ENCODE results near the gene THAP5. TPM values are rescaled to one million over a fixed set of nuclear protein-coding genes. Genes with fewer than 3 reads are reported as not detected.

THAP5 gene
- total and polyA plus RNA-seq, 4 donors: 11.3 to 29.9 (median 15.5) TPM

DNA sequence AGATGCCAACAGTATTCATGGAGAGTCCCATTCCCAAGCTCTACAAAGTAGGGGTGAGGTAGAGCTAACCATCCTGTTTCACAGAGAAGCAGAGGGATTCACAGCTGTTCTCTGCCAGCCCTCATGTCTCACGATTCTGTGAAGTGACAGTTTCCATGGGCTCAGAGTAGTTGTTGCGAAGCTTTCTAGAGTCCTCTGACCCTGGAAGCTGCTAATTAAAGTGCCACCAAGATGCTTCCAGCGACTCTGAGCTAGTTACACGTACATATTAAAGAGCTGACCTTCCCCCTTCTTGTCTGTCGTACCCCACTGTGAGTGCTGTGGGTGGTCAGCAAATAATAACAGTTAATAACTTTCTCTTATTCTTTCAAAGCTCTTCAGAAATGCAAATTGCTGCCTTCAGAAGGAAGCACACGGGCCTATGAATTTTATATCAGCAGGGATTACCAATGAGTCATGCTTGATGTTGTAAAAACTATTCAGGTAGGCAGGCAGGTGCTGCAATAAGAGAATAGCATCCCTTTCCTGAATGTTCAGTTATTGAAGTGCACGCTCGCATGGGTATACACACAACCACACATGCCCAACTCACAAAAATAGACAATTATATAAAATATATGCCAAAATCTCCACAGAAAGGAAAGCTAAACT lies 34.3 kb upstream of the THAP5 start:
- 83% methylated on average over 8 of the region's 8 CpGs for WGBS
- DNase-seq (ENCODE audit: low spot score): no peak
- H3K27ac ChIP-seq (ENCODE audit: low read depth in 1 of 2, low read length in 2 of 2): no peak overlapping the region
- TF ChIP-seq, protein P1, sequence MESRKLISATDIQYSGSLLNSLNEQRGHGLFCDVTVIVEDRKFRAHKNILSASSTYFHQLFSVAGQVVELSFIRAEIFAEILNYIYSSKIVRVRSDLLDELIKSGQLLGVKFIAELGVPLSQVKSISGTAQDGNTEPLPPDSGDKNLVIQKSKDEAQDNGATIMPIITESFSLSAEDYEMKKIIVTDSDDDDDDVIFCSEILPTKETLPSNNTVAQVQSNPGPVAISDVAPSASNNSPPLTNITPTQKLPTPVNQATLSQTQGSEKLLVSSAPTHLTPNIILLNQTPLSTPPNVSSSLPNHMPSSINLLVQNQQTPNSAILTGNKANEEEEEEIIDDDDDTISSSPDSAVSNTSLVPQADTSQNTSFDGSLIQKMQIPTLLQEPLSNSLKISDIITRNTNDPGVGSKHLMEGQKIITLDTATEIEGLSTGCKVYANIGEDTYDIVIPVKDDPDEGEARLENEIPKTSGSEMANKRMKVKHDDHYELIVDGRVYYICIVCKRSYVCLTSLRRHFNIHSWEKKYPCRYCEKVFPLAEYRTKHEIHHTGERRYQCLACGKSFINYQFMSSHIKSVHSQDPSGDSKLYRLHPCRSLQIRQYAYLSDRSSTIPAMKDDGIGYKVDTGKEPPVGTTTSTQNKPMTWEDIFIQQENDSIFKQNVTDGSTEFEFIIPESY (IDR thresholded peaks at IDR 0.05): no peak
- TF ChIP-seq EGR1 (IDR thresholded peaks at IDR 0.05; ENCODE audit: low read depth in 2 of 2) (no peak), YY1 (IDR thresholded peaks at IDR 0.05) (no peak), GABPA (IDR thresholded peaks at IDR 0.05 in 1 of 2, conservative IDR thresholded peaks at IDR 0.05 in 1 of 2) (no peak), JUND (IDR thresholded peaks at IDR 0.05) (no peak), SP1 (IDR thresholded peaks at IDR 0.05) (no peak), HNF4G (IDR thresholded peaks at IDR 0.05) (no peak)
- TF ChIP-seq, protein P2, sequence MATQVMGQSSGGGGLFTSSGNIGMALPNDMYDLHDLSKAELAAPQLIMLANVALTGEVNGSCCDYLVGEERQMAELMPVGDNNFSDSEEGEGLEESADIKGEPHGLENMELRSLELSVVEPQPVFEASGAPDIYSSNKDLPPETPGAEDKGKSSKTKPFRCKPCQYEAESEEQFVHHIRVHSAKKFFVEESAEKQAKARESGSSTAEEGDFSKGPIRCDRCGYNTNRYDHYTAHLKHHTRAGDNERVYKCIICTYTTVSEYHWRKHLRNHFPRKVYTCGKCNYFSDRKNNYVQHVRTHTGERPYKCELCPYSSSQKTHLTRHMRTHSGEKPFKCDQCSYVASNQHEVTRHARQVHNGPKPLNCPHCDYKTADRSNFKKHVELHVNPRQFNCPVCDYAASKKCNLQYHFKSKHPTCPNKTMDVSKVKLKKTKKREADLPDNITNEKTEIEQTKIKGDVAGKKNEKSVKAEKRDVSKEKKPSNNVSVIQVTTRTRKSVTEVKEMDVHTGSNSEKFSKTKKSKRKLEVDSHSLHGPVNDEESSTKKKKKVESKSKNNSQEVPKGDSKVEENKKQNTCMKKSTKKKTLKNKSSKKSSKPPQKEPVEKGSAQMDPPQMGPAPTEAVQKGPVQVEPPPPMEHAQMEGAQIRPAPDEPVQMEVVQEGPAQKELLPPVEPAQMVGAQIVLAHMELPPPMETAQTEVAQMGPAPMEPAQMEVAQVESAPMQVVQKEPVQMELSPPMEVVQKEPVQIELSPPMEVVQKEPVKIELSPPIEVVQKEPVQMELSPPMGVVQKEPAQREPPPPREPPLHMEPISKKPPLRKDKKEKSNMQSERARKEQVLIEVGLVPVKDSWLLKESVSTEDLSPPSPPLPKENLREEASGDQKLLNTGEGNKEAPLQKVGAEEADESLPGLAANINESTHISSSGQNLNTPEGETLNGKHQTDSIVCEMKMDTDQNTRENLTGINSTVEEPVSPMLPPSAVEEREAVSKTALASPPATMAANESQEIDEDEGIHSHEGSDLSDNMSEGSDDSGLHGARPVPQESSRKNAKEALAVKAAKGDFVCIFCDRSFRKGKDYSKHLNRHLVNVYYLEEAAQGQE (IDR thresholded peaks at IDR 0.05): no peak
- H3K4me1 ChIP-seq (ENCODE audit: control insufficient read depth in 4 of 4, insufficient read depth in 4 of 4, low read length in 3 of 4): peaks cover 0 to 2% (median under 1%) of the 10 kb centered on the region in 4 donors
- no peak overlapping the region for H3K9ac ChIP-seq (ENCODE audit: low read depth in 1 of 2, low read length in 2 of 2)
- no peaks in the 10 kb centered on the region for H3K36me3 ChIP-seq (ENCODE audit: control insufficient read depth in 4 of 4, insufficient read depth in 3 of 4, low read depth in 1 of 4, low read length in 3 of 4)
- no peaks in the 10 kb centered on the region for H3K9me3 ChIP-seq (ENCODE audit: control insufficient read depth in 4 of 4, low read length in 3 of 4)
- H3K27me3 ChIP-seq (ENCODE audit: control insufficient read depth in 4 of 4, insufficient read depth in 4 of 4, low read length in 3 of 4): no peaks in the 10 kb centered on the region
- no peak overlapping the region for H3K4me3 ChIP-seq (ENCODE audit: low read depth in 1 of 3, low read length in 3 of 3)

- Histone ChIP-seq H3K36me3 (ENCODE audit: control insufficient read depth in 4 of 4, insufficient read depth in 3 of 4, low read depth in 1 of 4, low read length in 3 of 4) (no peaks in the 10 kb centered on the region), H3K4me1 (ENCODE audit: control insufficient read depth in 4 of 4, insufficient read depth in 4 of 4, low read length in 3 of 4) (no peaks in the 10 kb centered on the region), H3K9me3 (ENCODE audit: control insufficient read depth in 4 of 4, low read length in 3 of 4) (no peaks in the 10 kb centered on the region), H3K27me3 (ENCODE audit: control insufficient read depth in 4 of 4, insufficient read depth in 4 of 4, low read length in 3 of 4) (no peaks in the 10 kb centered on the region), H3K4me3 (ENCODE audit: low read depth in 1 of 3, low read length in 3 of 3) (no peak overlapping the region), H3K27ac (ENCODE audit: low read depth in 1 of 2, low read length in 2 of 2) (no peak overlapping the region), H3K9ac (ENCODE audit: low read depth in 1 of 2, low read length in 2 of 2) (no peak overlapping the region)
- no peak for TF ChIP-seq TAF1 (conservative IDR thresholded peaks at IDR 0.05)
- TF ChIP-seq GABPA (IDR thresholded peaks at IDR 0.05 in 1 of 2, conservative IDR thresholded peaks at IDR 0.05 in 1 of 2): no peak
- no peak for TF ChIP-seq RXRA (IDR thresholded peaks at IDR 0.05)
- TF ChIP-seq, protein P2 (IDR thresholded peaks at IDR 0.05): no peak
- no peak for TF ChIP-seq FOXA1 (IDR thresholded peaks at IDR 0.05)
- TF ChIP-seq SP1 (IDR thresholded peaks at IDR 0.05): no peak
- TF ChIP-seq YY1 (IDR thresholded peaks at IDR 0.05): no peak
- TF ChIP-seq RAD21 (IDR thresholded peaks at IDR 0.05): no peak
- no peak for TF ChIP-seq EGR1 (IDR thresholded peaks at IDR 0.05; ENCODE audit: low read depth in 2 of 2)
- TF ChIP-seq, protein P3, sequence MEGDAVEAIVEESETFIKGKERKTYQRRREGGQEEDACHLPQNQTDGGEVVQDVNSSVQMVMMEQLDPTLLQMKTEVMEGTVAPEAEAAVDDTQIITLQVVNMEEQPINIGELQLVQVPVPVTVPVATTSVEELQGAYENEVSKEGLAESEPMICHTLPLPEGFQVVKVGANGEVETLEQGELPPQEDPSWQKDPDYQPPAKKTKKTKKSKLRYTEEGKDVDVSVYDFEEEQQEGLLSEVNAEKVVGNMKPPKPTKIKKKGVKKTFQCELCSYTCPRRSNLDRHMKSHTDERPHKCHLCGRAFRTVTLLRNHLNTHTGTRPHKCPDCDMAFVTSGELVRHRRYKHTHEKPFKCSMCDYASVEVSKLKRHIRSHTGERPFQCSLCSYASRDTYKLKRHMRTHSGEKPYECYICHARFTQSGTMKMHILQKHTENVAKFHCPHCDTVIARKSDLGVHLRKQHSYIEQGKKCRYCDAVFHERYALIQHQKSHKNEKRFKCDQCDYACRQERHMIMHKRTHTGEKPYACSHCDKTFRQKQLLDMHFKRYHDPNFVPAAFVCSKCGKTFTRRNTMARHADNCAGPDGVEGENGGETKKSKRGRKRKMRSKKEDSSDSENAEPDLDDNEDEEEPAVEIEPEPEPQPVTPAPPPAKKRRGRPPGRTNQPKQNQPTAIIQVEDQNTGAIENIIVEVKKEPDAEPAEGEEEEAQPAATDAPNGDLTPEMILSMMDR (IDR thresholded peaks at IDR 0.05; ENCODE audit: low read depth, low read length, missing input control): no peak
- no peak for TF ChIP-seq HNF4A (conservative IDR thresholded peaks at IDR 0.05)
- no peak for TF ChIP-seq JUND (IDR thresholded peaks at IDR 0.05)
- TF ChIP-seq, protein P4, sequence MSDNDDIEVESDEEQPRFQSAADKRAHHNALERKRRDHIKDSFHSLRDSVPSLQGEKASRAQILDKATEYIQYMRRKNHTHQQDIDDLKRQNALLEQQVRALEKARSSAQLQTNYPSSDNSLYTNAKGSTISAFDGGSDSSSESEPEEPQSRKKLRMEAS (IDR thresholded peaks at IDR 0.05): no peak
- TF ChIP-seq NR2F2 (IDR thresholded peaks at IDR 0.05): no peak
- TF ChIP-seq, protein P1 (IDR thresholded peaks at IDR 0.05): no peak
- TF ChIP-seq FOXA2 (IDR thresholded peaks at IDR 0.05): no peak
- TF ChIP-seq HNF4G (IDR thresholded peaks at IDR 0.05): no peak
- TF ChIP-seq, protein P5, sequence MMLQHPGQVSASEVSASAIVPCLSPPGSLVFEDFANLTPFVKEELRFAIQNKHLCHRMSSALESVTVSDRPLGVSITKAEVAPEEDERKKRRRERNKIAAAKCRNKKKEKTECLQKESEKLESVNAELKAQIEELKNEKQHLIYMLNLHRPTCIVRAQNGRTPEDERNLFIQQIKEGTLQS (IDR thresholded peaks at IDR 0.05): no peak
- WGBS: 55% methylated on average over 1 of the region's 1 CpG
- DNase-seq (ENCODE audit: low spot score): no peak
Measured at GRCh38 chr7:108600399-108600798, 30.9 kb upstream of the THAP5 start.
